Sigmoid colon (tissue), 4 donors: ENCODE measurements around the gene ABCB8.

ENCODE experiments used
- CTCF ChIP-seq, 4 experiments: fragments of 450-650 bp in 3 of 4; fragments of 200-600 bp in 1 of 4; IDR thresholded peaks; one replicate each; pipeline ENCODE4 v1.5.1; 2016 to 2019; ENCODE audit warnings: antibody characterized with exemption in 4 of 4, mild to moderate bottlenecking in 3 of 4, moderate library complexity in 2 of 4
- EP300 ChIP-seq, 4 donors: sonication (generic); formaldehyde crosslinking; IDR thresholded peaks; one replicate each; pipeline ENCODE4 v1.6.1; 2017; ENCODE audit warnings: antibody characterized with exemption in 4 of 4
- POLR2A ChIP-seq, 2 donors: fragments of 450-650 bp; IDR thresholded peaks; one replicate each; pipeline ENCODE4 v1.6.1; 2016; ENCODE audit warnings: antibody characterized with exemption in 2 of 2, mild to moderate bottlenecking in 2 of 2, moderate library complexity in 2 of 2

- no peak for TF ChIP-seq POLR2A (IDR thresholded peaks at IDR 0.05)
- no peak for TF ChIP-seq CTCF (IDR thresholded peaks at IDR 0.05)
- TF ChIP-seq EP300 (IDR thresholded peaks at IDR 0.05): no peak
These were observed 7.7 kb downstream of the ABCB8 start for GRCh38 chr7:151035902-151036301.
